D721Med (cell line): ENCODE measurements around the gene FAM111A.

Experiments used
- DNase-seq: peaks from one replicate; pipeline ENCODE4 v3.0.0; 2011; ENCODE audit warnings: low spot score; ENCODE audit not compliant: insufficient read length
- FAIRE-seq: peaks from 2 replicates; lab custom pipeline; 2011; peaks lifted over from hg19 to GRCh38; lab: Jason Lieb, UNC
- TF ChIP-seq, protein P1 (sequence below): IDR thresholded peaks from 2 replicates; pipeline ENCODE4 v1.5.1; 2012; ENCODE audit warnings: mild to moderate bottlenecking, control low read depth; ENCODE audit not compliant: insufficient read depth; ENCODE audit errors: missing control alignments

Gene FAM111A

DNA sequence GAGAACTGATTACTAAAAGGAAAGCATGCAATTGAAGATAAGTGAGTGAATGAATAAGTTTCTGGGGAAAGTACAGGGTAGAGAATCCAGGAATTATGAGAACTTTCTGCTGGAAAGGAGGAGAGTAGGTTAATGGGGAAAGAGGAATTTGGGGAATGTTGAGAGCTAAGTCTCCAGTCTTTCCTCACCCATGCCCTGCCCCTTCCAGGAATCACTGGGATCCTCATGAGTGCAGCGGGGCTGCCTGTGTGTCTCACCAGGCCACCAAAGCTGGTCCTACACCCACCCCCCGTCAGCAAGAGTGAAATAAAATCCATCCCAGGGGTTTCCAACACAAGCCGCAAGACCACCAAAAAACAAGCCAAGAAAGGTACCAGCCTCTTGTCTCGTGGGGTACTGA, 46.3 kb downstream of the FAM111A start:
- DNase-seq = no peak
- TF ChIP-seq, protein P1, sequence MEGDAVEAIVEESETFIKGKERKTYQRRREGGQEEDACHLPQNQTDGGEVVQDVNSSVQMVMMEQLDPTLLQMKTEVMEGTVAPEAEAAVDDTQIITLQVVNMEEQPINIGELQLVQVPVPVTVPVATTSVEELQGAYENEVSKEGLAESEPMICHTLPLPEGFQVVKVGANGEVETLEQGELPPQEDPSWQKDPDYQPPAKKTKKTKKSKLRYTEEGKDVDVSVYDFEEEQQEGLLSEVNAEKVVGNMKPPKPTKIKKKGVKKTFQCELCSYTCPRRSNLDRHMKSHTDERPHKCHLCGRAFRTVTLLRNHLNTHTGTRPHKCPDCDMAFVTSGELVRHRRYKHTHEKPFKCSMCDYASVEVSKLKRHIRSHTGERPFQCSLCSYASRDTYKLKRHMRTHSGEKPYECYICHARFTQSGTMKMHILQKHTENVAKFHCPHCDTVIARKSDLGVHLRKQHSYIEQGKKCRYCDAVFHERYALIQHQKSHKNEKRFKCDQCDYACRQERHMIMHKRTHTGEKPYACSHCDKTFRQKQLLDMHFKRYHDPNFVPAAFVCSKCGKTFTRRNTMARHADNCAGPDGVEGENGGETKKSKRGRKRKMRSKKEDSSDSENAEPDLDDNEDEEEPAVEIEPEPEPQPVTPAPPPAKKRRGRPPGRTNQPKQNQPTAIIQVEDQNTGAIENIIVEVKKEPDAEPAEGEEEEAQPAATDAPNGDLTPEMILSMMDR = no peak
- no peak for FAIRE-seq

DNA sequence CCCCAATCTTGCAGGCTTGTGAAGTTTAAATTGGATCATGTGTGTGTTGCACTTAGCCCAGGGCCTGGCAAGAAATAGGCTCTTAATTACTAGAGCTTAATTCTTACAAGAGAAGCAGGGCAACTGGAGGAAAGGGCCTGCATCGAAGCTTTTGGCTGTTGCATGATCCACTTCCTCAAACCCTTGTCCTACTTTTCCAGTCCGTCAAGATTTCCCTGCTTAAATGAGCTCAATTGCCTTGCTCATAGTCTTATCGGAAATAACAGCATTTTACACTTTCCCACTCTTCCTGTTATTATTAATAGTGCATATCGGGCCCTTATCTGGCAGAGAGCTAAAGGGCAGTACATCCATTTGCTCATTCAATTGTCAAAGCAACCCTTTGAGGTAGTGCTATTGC, 47.3 kb downstream of the FAM111A start:
- no peak for DNase-seq
- TF ChIP-seq, protein P1 = no peak
- no peak for FAIRE-seq

DNA sequence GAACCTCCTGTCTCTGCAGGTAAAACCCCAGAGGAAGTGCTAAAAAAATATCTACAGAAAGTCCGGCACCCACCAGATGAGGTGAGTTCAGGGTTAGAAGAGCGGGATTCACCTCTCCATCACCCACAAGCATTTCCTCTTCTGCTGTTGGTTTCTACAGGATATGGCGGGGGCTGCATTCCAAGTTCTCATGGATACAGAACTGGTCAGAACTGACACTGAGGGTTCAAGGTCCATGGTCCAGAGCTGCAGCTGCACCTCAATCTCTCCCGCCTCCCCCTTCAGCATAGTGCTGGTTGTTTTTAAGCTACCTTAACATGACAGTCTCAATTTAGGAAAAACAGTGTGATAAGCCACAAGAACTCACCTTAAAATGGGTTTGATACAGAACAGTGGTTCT, 48.4 kb downstream of the FAM111A start:
- TF ChIP-seq, protein P1 = no peak
- FAIRE-seq = no peak

DNA sequence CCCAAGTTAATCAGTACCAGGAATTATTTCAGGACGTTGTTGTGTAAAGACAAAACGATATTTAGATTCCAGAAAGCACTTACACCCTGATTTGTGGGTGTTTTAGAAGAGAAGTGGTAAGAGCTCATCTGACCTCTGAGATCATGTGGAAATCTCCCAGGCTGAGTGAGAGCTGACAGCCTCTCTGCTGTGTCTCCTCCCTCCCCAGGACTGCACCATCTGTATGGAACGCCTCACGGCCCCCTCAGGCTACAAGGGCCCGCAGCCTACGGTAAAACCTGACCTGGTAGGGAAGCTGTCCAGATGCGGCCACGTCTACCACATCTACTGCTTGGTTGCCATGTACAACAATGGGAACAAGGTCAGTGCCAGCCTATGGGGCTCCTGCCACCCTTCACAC, 49.2 kb downstream of the FAM111A start:
- FAIRE-seq = no peak
- DNase-seq = no peak
- TF ChIP-seq, protein P1 = no peak

More for the DNA sequence above, 48.4 kb downstream of the FAM111A start:
- no peak for DNase-seq

DNA sequence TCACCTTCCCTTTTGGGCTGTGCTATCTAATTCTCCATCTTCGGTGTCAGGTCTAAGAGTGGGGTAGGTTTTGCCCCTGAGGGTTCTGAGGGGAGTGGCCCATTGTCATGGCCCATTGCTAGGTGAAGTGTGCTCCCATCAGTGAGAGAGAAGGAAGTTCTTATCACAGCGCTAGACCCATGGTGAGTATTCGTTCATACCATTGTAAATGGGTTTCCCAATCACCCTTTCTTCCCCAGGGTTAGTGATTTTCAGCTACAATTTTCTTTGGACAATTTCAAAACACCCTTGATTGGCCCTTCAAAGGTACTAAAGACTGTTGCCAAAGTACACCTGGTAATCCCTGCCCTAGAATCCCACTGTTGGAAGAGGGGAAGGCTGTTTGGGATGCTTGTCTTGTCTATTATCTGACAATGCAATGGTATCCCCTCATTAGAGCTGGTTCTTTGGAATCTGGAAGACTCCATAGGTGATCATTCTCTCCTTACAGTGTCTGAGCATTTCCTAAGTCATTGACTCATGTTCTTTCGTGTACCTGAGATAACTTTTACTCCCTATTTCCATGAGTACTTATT, 49.9 kb downstream of the FAM111A start:
- DNase-seq (no peak), FAIRE-seq (no peak)
- TF ChIP-seq, protein P1 = no peak

DNA sequence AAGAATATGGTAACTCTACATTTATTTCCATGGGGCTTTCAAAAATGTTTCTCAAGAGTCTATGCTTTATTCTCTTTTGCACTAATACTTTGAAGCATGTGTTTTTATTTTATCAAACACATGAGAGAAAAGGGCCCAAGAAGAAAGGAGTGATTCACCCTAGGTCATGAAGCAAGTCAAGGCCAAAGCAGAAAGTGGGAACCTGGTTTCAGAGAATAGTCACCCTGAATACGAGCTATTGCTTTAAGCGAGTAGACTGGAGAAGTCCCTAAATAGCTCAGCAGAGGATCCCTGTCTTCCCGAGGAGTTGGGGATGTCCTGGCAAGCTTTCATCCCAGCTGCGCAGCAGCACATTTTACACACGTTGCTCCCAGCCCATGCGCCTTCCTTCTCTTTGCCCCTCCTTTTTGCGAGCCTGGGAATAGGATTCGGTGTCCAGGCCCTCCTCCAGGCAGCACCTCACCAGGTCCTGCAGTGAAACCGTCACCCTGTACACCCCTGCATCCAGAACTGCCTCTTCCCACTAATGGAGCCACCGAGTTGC, 51.0 kb downstream of the FAM111A start:
- FAIRE-seq = no peak
- no peak for DNase-seq
- TF ChIP-seq, protein P1 = no peak

DNA sequence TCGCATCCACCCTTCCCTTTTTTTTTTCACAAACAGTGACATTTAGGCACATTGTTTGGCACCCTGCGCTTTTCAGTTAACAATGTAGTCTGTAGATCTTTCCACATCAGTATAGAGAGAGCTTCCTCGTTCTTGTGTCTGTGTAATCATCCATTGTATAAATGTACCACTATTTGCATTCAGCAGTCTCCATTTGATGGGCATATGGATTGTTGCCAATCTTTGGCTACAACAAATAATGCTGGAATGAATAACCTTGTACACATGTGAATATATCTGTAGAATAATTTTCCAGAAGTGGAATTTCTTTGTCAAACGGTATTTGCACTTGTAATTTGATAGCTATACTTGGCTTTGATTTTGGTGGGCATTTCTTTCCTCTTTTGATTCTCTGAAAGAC, 52.9 kb downstream of the FAM111A start:
- FAIRE-seq (no peak), DNase-seq (no peak)
- TF ChIP-seq, protein P1 = no peak
